Retinal pigment epithelial cell (primary cell): ENCODE measurements around the gene MEX3C.

Source experiments
- DNase-seq: peaks from one replicate; pipeline ENCODE4 v3.0.0-alpha.2; 2010; ENCODE audit warnings: low read depth
- H3K4me3 ChIP-seq: 2 replicates; pipeline ENCODE4 v1.5.1; 2011; ENCODE audit warnings: mild to moderate bottlenecking, low read length, control low read depth, moderate library complexity
- CTCF ChIP-seq: conservative IDR thresholded peaks from 2 replicates; pipeline ENCODE4 v1.5.1; 2011; ENCODE audit warnings: low read depth, low read length, control low read depth, inconsistent platforms

Gene MEX3C

GRCh38 chr18:51196118-51196810 is 1.2 kb downstream of the MEX3C start:
- TF ChIP-seq CTCF, result no peak
- peak overlapping the region; percentile 99 for H3K4me3 ChIP-seq
- DNase-seq, result no peak

GRCh38 chr18:51195451-51196117 is 1.9 kb downstream of the MEX3C start:
- DNase-seq, result peak; percentile 47
- TF ChIP-seq CTCF, result no peak
- peak overlapping the region; percentile 99 for H3K4me3 ChIP-seq

GRCh38 chr18:51195086-51195450 is 2.4 kb downstream of the MEX3C start:
- TF ChIP-seq CTCF, result no peak
- peak overlapping the region; percentile 99 for H3K4me3 ChIP-seq
- DNase-seq, result no peak

- peak overlapping the region; percentile 99 for H3K4me3 ChIP-seq
- TF ChIP-seq CTCF, result no peak
- DNase-seq, result no peak
Observed at GRCh38 chr18:51194604-51195003, 2.9 kb downstream of the MEX3C start.

GRCh38 chr18:51193621-51194287 is 3.7 kb downstream of the MEX3C start:
- no peak for DNase-seq
- TF ChIP-seq CTCF, result no peak
- H3K4me3 ChIP-seq, result peak overlapping the region; percentile 99

- no peak for TF ChIP-seq CTCF
- peak overlapping the region; percentile 1 for H3K4me3 ChIP-seq
- no peak for DNase-seq
Observed at GRCh38 chr18:51192696-51193095, 4.8 kb downstream of the MEX3C start.
